HEK293 (cell line): ENCODE measurements around the gene C16orf74.

ENCODE experiments used
- ZNF114 ChIP-seq: fragments of 450-650 bp; formaldehyde crosslinking; IDR thresholded peaks from 2 replicates; pipeline ENCODE4 v1.5.0; 2017; ENCODE audit warnings: missing biosample characterization, missing genetic modification characterization
- ZNF16 ChIP-seq: fragments of 450-650 bp; formaldehyde crosslinking; IDR thresholded peaks from 2 replicates; pipeline ENCODE4 v1.5.1; 2016; ENCODE audit warnings: low read depth, missing biosample characterization, missing genetic modification characterization
- ZNF423 ChIP-seq: fragments of 450-650 bp; formaldehyde crosslinking; IDR thresholded peaks from 2 replicates; pipeline ENCODE4 v1.5.1; 2016; ENCODE audit warnings: missing biosample characterization, missing genetic modification characterization
- TF ChIP-seq, protein P1 (sequence below): fragments of 450-650 bp; formaldehyde crosslinking; IDR thresholded peaks from 2 replicates; pipeline ENCODE4 v1.5.1; 2016; ENCODE audit warnings: missing biosample characterization, missing genetic modification characterization

DNA sequence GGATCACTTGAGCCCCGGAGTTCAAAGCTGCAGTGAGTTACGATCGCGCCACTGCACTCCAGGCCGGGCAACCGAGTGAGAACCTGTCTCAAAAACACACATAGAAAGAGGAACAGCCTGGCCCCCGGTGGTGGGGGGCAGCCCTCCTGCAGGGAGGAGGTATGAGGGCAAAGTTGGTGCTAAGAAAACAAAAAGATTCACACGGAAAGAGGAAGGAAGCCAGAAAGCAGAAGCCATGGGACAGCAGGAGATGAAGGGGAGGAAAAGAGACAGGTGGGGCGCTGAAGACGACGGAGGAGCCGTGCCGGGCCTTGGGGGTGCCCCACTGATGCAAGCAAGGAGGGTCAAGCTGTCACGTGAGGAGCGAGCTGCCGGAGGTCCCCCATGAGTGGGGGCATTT, 8.2 kb upstream of the C16orf74 start:
- TF ChIP-seq ZNF423 (no peak), ZNF16 (no peak), ZNF114 (no peak)
- TF ChIP-seq, protein P1, sequence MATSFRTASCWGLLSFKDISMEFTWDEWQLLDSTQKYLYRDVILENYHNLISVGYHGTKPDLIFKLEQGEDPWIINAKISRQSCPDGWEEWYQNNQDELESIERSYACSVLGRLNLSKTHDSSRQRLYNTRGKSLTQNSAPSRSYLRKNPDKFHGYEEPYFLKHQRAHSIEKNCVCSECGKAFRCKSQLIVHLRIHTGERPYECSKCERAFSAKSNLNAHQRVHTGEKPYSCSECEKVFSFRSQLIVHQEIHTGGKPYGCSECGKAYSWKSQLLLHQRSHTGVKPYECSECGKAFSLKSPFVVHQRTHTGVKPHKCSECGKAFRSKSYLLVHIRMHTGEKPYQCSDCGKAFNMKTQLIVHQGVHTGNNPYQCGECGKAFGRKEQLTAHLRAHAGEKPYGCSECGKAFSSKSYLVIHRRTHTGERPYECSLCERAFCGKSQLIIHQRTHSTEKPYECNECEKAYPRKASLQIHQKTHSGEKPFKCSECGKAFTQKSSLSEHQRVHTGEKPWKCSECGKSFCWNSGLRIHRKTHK (tag by site-specific recombination), result no peak
